Naive thymus-derived CD4-positive, alpha-beta T cell (primary cell): ENCODE measurements around the gene RNF157. TPM values are rescaled to one million over a fixed set of nuclear protein-coding genes. Genes with fewer than 3 reads are reported as not detected.

Experiments used
- ATAC-seq: fragments of 150-1000 bp; cut with Tn5 transposase; 2 replicates; pipeline ENCODE4 v1.10.0; 2021; ENCODE audit warnings: mild to moderate bottlenecking, moderate library complexity
- CTCF ChIA-PET: fragments of 350-600 bp; sonication (Branson Sonifier 250); formaldehyde crosslinking; loops from one replicate; lab custom pipeline; 2021; ENCODE audit warnings: antibody characterized with exemption; lab: Charles Lee
- POLR2A ChIA-PET: fragments of 350-600 bp; sonication (Branson Sonifier 250); formaldehyde crosslinking; loops from one replicate; lab custom pipeline; 2021; ENCODE audit warnings: antibody characterized with exemption, inconsistent platforms; lab: Charles Lee
- DNase-seq, 9 donors: peaks; one replicate each; pipeline versions ENCODE4 v3.0.0 to v3.0.0-alpha.2; 2020 to 2022; ENCODE audit warnings: mixed read lengths in 1 of 9
- H3K27ac ChIP-seq: one replicate; pipeline ENCODE4 v1.7.0; 2013; ENCODE audit warnings: mild to moderate bottlenecking, low read depth, low read length, moderate library complexity
- H3K27me3 ChIP-seq, 2 donors: one replicate each; pipeline ENCODE4 v1.7.0; 2013; ENCODE audit warnings: low read length in 2 of 2, mild to moderate bottlenecking in 2 of 2, moderate library complexity in 2 of 2; ENCODE audit not compliant: control insufficient read depth in 2 of 2, insufficient read depth in 2 of 2
- H3K36me3 ChIP-seq, 3 experiments: 1 replicate in 2 of 3; 2 replicates in 1 of 3; pipeline ENCODE4 v1.7.0; 2013; ENCODE audit warnings: low read length in 3 of 3, mild to moderate bottlenecking in 3 of 3, moderate library complexity in 1 of 3; ENCODE audit not compliant: insufficient read depth in 3 of 3, control insufficient read depth in 2 of 3
- H3K4me1 ChIP-seq, 2 donors: one replicate each; pipeline ENCODE4 v1.7.0; 2013; ENCODE audit warnings: low read length in 2 of 2, mild to moderate bottlenecking in 2 of 2, moderate library complexity in 1 of 2; ENCODE audit not compliant: control insufficient read depth in 2 of 2, insufficient read depth in 2 of 2
- H3K4me3 ChIP-seq: 2 replicates; pipeline ENCODE4 v1.7.0; 2013; ENCODE audit warnings: mild to moderate bottlenecking, low read length
- H3K9me3 ChIP-seq, 3 experiments: 1 replicate in 2 of 3; 2 replicates in 1 of 3; pipeline ENCODE4 v1.7.0; 2013; ENCODE audit warnings: low read length in 3 of 3; ENCODE audit not compliant: control insufficient read depth in 2 of 3
- H3K27ac Mint-ChIP-seq, 9 donors: one replicate each; pipeline ENCODE4 v1.8.0; 2020 to 2022; ENCODE audit warnings: mixed read lengths in 9 of 9, mild to moderate bottlenecking in 8 of 9, moderate library complexity in 5 of 9, inconsistent platforms in 2 of 9
- H3K27me3 Mint-ChIP-seq, 5 donors: one replicate each; pipeline ENCODE4 v1.8.0; 2021 to 2022; ENCODE audit warnings: mixed read lengths in 5 of 5, mild to moderate bottlenecking in 1 of 5
- H3K36me3 Mint-ChIP-seq, 5 donors: one replicate each; pipeline ENCODE4 v1.8.0; 2020 to 2022; ENCODE audit warnings: mixed read lengths in 5 of 5, mild to moderate bottlenecking in 3 of 5, inconsistent platforms in 1 of 5
- H3K4me1 Mint-ChIP-seq, 7 donors: one replicate each; pipeline ENCODE4 v1.8.0; 2020 to 2022; ENCODE audit warnings: mixed read lengths in 7 of 7, mild to moderate bottlenecking in 3 of 7, inconsistent platforms in 1 of 7
- H3K4me3 Mint-ChIP-seq, 10 donors: one replicate each; pipeline ENCODE4 v1.8.0; 2020 to 2022; ENCODE audit warnings: mild to moderate bottlenecking in 10 of 10, mixed read lengths in 10 of 10, moderate library complexity in 6 of 10, inconsistent platforms in 2 of 10
- H3K9me3 Mint-ChIP-seq, 11 donors: one replicate each; pipeline ENCODE4 v1.8.0; 2020 to 2022; ENCODE audit warnings: mixed read lengths in 11 of 11, mild to moderate bottlenecking in 4 of 11, inconsistent platforms in 1 of 11, moderate library complexity in 1 of 11
- intact Hi-C, 2 donors: fragments of 100-400 bp; cut with micrococcal nuclease; formaldehyde crosslinking; loops; one replicate each; pipeline ENCODE4 v1.15.1; 2023
- polyA plus RNA-seq, 2 donors: library from polyadenylated mRNA; unstranded; fragments of 300-500 nt; fragmentation: Illumina TruSeq; gene quantifications; one replicate each; pipeline ENCODE4 v1.2.3, GENCODE V29; 2021
- total RNA-seq, 6 experiments: library from RNA in 5 of 6; stranded (reverse) in 5 of 6; gene quantifications; 1 replicate in 5 of 6; 2 replicates in 1 of 6; pipeline ENCODE4 v1.2.3 and lab custom pipeline; 2021 to 2026

The RNF157 gene
- total and polyA plus RNA-seq, 7 experiments from 2014 or later: 10.4 to 96.3 (median 50.6) TPM

- no peak overlapping the region for H3K4me3 Mint-ChIP-seq
- Histone ChIP-seq H3K4me3 (no peak overlapping the region), H3K4me1 (peaks cover 0 to 19% of the 10 kb centered on the region in 2 donors), H3K27ac (no peak overlapping the region), H3K9me3 (no peaks in the 10 kb centered on the region), H3K36me3 (no peaks in the 10 kb centered on the region), H3K27me3 (no peaks in the 10 kb centered on the region)
- peaks cover 0 to 2% (median 0%) of the 10 kb centered on the region in 11 donors for H3K9me3 Mint-ChIP-seq
- ChIA-PET CTCF (interaction anchor here (0.5 to 13.6 kb wide), 13 partner anchors 10 to 184 kb away, joined by 3 to 191 read pairs (median 6); partner anchors contain the start of gene EXOC7), POLR2A (interaction anchor here (0.6 to 1.9 kb wide), 5 partner anchors 15 to 165 kb away, joined by 3 to 5 read pairs (median 4); partner anchors contain the start of gene EXOC7)
- DNase-seq (no peak), ATAC-seq (no peak)
- H3K27ac Mint-ChIP-seq: peak overlapping the region in 4 of 9 donors; percentile 7 to 72 (median 34)
- intact Hi-C loops: loop anchor here in 1 of 2 donors (5.0 kb wide), 1 partner anchor 178 kb away; no protein-coding TSS in a partner anchor
- H3K4me1 Mint-ChIP-seq: peaks cover 4 to 26% (median 13%) of the 10 kb centered on the region in 7 donors
- H3K36me3 Mint-ChIP-seq: no peaks in the 10 kb centered on the region
- no peaks in the 10 kb centered on the region for H3K27me3 Mint-ChIP-seq
Observed at GRCh38 chr17:76119409-76120371, 120.6 kb downstream of the RNF157 start.

DNA sequence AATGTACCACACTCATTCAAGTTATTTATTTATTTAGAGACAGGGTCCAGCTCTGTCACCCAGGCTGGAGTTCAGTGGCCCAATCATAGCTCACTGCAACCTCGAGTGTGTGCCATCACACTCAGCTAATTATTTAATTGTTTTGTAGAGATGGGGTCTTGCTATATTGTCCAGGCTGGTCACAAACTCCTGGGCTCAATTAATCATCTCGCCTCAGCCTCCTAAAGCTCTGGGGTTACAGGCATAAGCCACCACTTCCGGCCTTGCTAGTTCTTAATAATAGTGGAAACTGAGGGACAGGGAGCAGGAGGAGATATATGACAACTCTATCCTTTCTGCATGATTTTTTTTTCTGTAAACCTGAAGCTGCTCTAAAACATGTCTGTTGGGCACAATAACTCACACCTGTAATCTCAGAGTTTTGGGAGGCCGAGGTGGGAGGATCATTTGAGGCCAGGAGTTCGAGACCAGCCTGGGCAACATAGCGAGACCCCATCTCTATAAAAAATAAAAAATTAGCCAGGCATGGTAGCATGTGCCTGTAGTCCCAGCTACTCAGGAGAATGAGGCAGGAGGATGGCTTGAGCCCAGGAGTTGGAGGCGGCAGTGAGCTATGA lies 125.0 kb downstream of the RNF157 start:
- Histone ChIP-seq H3K27me3 (no peaks in the 10 kb centered on the region), H3K27ac (no peak overlapping the region), H3K4me3 (no peak overlapping the region), H3K4me1 (no peaks in the 10 kb centered on the region), H3K36me3 (no peaks in the 10 kb centered on the region), H3K9me3 (no peaks in the 10 kb centered on the region)
- Mint-ChIP-seq H3K4me1 (no peaks in the 10 kb centered on the region), H3K27ac (no peak overlapping the region), H3K4me3 (no peak overlapping the region), H3K9me3 (peaks cover 0 to 4% (median 0%) of the 10 kb centered on the region in 11 donors), H3K27me3 (peaks cover 0 to 12% (median 0%) of the 10 kb centered on the region in 5 donors), H3K36me3 (no peaks in the 10 kb centered on the region)
- ChIA-PET CTCF (interaction anchor here (0.6 to 13.6 kb wide), 6 partner anchors 9 to 179 kb away, joined by 3 to 191 read pairs (median 3); no protein-coding TSS in a partner anchor), POLR2A (interaction anchor here (0.6 to 1.6 kb wide), 4 partner anchors 11 to 224 kb away, joined by 3 to 5 read pairs (median 4); no protein-coding TSS in a partner anchor)
- ATAC-seq: no peak
- intact Hi-C loops: no loop called here
- no peak for DNase-seq

DNA sequence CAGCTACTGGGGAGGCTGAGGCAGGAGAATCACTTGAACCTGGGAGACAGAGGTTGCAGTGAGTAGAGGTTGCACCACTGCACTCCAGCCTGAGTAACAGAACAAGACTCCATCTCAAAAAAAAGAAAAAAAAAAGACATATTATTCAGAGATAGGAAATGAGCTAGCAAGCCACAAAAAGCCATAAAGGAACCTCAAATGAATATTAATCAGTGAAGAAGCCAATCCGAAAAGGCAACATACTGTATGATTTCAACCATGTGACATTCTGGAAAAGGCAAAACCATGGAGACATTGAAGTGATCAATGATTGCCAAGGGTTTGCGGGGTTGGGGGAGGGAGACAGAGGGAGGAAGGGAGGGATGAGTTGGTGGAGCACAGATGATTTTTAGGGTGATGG lies 128.3 kb downstream of the RNF157 start:
- H3K36me3 ChIP-seq: no peaks in the 10 kb centered on the region
- ChIA-PET CTCF (interaction anchor here (0.6 to 1.4 kb wide), 3 partner anchors 12 to 188 kb away, joined by 3 to 4 read pairs (median 3); no protein-coding TSS in a partner anchor), POLR2A (interaction anchor here (0.7 kb wide), 1 partner anchor 22 kb away, joined by 3 read pairs; no protein-coding TSS in a partner anchor)
- Mint-ChIP-seq H3K4me3 (no peak overlapping the region), H3K36me3 (no peaks in the 10 kb centered on the region), H3K9me3 (peaks cover 0 to 4% (median 0%) of the 10 kb centered on the region in 11 donors), H3K27ac (peak overlapping the region in 1 of 9 donors; percentile 20), H3K27me3 (peaks cover 0 to 12% (median 0%) of the 10 kb centered on the region in 5 donors), H3K4me1 (no peaks in the 10 kb centered on the region)
- H3K27ac ChIP-seq: no peak overlapping the region
- DNase-seq (no peak), ATAC-seq (no peak)
- no peaks in the 10 kb centered on the region for H3K9me3 ChIP-seq
- no peaks in the 10 kb centered on the region for H3K27me3 ChIP-seq
- H3K4me1 ChIP-seq: no peaks in the 10 kb centered on the region
- intact Hi-C loops: no loop called here
- no peak overlapping the region for H3K4me3 ChIP-seq

GRCh38 chr17:76107509-76107908 lies 132.8 kb downstream of the RNF157 start:
- intact Hi-C loops: loop anchor here in 1 of 2 donors (1.0 to 10.0 kb wide), 2 partner anchors 93 to 397 kb away; partner anchors contain the start of gene RHBDF2
- H3K4me1 Mint-ChIP-seq: peaks cover 0 to 24% (median 14%) of the 10 kb centered on the region in 7 donors
- Histone ChIP-seq H3K4me3 (no peak overlapping the region), H3K4me1 (peaks cover 6 to 10% of the 10 kb centered on the region in 2 donors), H3K27ac (no peak overlapping the region), H3K9me3 (no peaks in the 10 kb centered on the region), H3K36me3 (no peaks in the 10 kb centered on the region), H3K27me3 (no peaks in the 10 kb centered on the region)
- no peaks in the 10 kb centered on the region for H3K9me3 Mint-ChIP-seq
- ATAC-seq: no peak
- H3K27ac Mint-ChIP-seq: no peak overlapping the region
- POLR2A ChIA-PET: interaction anchor here (0.7 kb wide), 1 partner anchor 12 kb away, joined by 3 read pairs; no protein-coding TSS in a partner anchor
- H3K27me3 Mint-ChIP-seq: peaks cover 0 to 4% (median 0%) of the 10 kb centered on the region in 5 donors
- H3K36me3 Mint-ChIP-seq: no peaks in the 10 kb centered on the region
- no peak for DNase-seq
- no peak overlapping the region for H3K4me3 Mint-ChIP-seq
- CTCF ChIA-PET: interaction anchor here (0.5 to 1.8 kb wide), 4 partner anchors 72 to 245 kb away, joined by 3 to 6 read pairs (median 4); no protein-coding TSS in a partner anchor

DNA sequence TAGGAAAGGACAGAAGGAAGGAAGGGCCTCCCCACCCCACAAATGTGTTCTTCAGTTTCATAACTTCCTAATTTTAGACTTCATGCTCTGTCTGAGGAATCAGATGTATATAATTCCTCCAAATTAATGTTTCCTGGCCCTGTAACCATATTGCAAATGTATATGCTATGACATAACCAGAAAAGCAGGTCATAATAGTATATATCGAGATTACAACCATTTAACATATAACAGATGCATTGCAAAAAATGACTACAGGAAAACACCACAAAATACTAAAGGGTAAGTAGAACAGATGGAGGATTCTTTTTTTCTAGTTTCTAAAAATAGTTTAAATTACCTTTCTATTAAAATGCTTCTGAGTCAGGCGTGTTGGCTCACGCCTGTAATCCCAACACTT lies 133.6 kb downstream of the RNF157 start:
- Histone ChIP-seq H3K4me3 (no peak overlapping the region), H3K27me3 (no peaks in the 10 kb centered on the region), H3K4me1 (peaks cover 6 to 16% of the 10 kb centered on the region in 2 donors), H3K27ac (no peak overlapping the region), H3K36me3 (peaks cover 0 to 5% (median 1%) of the 10 kb centered on the region in 3 experiments), H3K9me3 (no peaks in the 10 kb centered on the region)
- Mint-ChIP-seq H3K4me1 (peaks cover 4 to 31% (median 20%) of the 10 kb centered on the region in 7 donors), H3K36me3 (peaks cover 0 to 2% (median under 1%) of the 10 kb centered on the region in 5 donors), H3K27ac (no peak overlapping the region), H3K27me3 (no peaks in the 10 kb centered on the region), H3K9me3 (no peaks in the 10 kb centered on the region), H3K4me3 (no peak overlapping the region)
- intact Hi-C loops: loop anchor here in 1 of 2 donors (1.0 to 10.0 kb wide), 2 partner anchors 92 to 398 kb away; partner anchors contain the start of gene RHBDF2
- CTCF ChIA-PET: interaction anchor here (0.5 to 2.2 kb wide), 5 partner anchors 13 to 302 kb away, joined by 3 to 6 read pairs (median 4); no protein-coding TSS in a partner anchor
- POLR2A ChIA-PET: no interaction called here
- no peak for ATAC-seq
- no peak for DNase-seq
